ENCODE measurements around the gene RMC1.

DNA sequence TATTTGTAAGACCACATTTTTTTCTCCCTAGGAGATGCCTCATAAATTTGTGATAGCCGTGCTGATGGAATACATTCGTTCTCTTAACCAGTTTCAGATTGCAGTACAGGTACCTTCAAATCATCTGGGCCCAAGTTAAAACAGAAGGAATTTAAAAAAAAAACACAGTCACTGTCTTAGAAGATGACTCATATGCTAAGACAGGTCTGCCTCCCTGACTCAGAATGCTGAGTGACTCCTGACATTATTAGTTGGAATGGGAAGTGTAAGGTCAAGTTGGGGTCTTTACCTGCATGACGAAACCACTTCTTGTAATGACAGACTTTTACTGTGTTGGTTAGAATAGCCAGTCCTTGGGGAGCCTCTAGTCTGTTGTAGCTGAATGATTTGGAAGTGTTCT lies 26.3 kb downstream of the RMC1 start:
- TF ChIP-seq YY1 (IDR thresholded peaks at IDR 0.05; ENCODE audit: low read depth) (no peak), ZBTB7A (IDR thresholded peaks at IDR 0.05; ENCODE audit: low read depth) (no peak), TEAD4 (IDR thresholded peaks at IDR 0.05) (no peak), NFIC (IDR thresholded peaks at IDR 0.05) (no peak), RAD21 (IDR thresholded peaks at IDR 0.05; ENCODE audit: low read depth) (no peak), EP300 (IDR thresholded peaks at IDR 0.05; ENCODE audit: borderline replicate concordance) (no peak), CREB1 (IDR thresholded peaks at IDR 0.05; ENCODE audit: low read depth) (no peak), TAF1 (IDR thresholded peaks at IDR 0.05; ENCODE audit: low read depth) (no peak), TCF12 (IDR thresholded peaks at IDR 0.05; ENCODE audit: low read depth) (no peak), MAX (IDR thresholded peaks at IDR 0.05) (no peak), EGR1 (IDR thresholded peaks at IDR 0.05) (no peak), CEBPB (IDR thresholded peaks at IDR 0.05) (no peak)
- TF ChIP-seq, protein P1, sequence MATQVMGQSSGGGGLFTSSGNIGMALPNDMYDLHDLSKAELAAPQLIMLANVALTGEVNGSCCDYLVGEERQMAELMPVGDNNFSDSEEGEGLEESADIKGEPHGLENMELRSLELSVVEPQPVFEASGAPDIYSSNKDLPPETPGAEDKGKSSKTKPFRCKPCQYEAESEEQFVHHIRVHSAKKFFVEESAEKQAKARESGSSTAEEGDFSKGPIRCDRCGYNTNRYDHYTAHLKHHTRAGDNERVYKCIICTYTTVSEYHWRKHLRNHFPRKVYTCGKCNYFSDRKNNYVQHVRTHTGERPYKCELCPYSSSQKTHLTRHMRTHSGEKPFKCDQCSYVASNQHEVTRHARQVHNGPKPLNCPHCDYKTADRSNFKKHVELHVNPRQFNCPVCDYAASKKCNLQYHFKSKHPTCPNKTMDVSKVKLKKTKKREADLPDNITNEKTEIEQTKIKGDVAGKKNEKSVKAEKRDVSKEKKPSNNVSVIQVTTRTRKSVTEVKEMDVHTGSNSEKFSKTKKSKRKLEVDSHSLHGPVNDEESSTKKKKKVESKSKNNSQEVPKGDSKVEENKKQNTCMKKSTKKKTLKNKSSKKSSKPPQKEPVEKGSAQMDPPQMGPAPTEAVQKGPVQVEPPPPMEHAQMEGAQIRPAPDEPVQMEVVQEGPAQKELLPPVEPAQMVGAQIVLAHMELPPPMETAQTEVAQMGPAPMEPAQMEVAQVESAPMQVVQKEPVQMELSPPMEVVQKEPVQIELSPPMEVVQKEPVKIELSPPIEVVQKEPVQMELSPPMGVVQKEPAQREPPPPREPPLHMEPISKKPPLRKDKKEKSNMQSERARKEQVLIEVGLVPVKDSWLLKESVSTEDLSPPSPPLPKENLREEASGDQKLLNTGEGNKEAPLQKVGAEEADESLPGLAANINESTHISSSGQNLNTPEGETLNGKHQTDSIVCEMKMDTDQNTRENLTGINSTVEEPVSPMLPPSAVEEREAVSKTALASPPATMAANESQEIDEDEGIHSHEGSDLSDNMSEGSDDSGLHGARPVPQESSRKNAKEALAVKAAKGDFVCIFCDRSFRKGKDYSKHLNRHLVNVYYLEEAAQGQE (IDR thresholded peaks at IDR 0.05; ENCODE audit: low read depth), result no peak
- TF ChIP-seq, protein P2, sequence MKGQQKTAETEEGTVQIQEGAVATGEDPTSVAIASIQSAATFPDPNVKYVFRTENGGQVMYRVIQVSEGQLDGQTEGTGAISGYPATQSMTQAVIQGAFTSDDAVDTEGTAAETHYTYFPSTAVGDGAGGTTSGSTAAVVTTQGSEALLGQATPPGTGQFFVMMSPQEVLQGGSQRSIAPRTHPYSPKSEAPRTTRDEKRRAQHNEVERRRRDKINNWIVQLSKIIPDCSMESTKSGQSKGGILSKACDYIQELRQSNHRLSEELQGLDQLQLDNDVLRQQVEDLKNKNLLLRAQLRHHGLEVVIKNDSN (IDR thresholded peaks at IDR 0.05), result no peak
